Spinal cord (tissue), 10 donors: ENCODE data around the gene FANCC. TPM values are rescaled to one million over a fixed set of nuclear protein-coding genes. Genes with fewer than 3 reads are reported as not detected.

ENCODE experiments used
- DNase-seq, 6 donors: peaks; one replicate each; pipeline versions ENCODE4 v3.0.0 to v3.0.0-alpha.2; 2013 to 2015; ENCODE audit warnings: low spot score in 6 of 6, low read depth in 4 of 6
- H3K27ac ChIP-seq: one replicate; pipeline ENCODE4 v1.5.1; 2013; ENCODE audit warnings: low read depth, low read length, control low read depth
- H3K27me3 ChIP-seq: one replicate; pipeline ENCODE4 v1.6.1; 2013; ENCODE audit warnings: low read length; ENCODE audit not compliant: control insufficient read depth, insufficient read depth
- H3K36me3 ChIP-seq: one replicate; pipeline ENCODE4 v1.6.1; 2013; ENCODE audit warnings: low read length; ENCODE audit not compliant: control insufficient read depth, insufficient read depth
- H3K4me1 ChIP-seq: one replicate; pipeline ENCODE4 v1.6.1; 2013; ENCODE audit warnings: low read length; ENCODE audit not compliant: control insufficient read depth, insufficient read depth
- H3K4me3 ChIP-seq: one replicate; pipeline ENCODE4 v1.5.1; 2013; ENCODE audit warnings: low read depth, low read length, control low read depth
- H3K9me3 ChIP-seq: one replicate; pipeline ENCODE4 v1.6.1; 2013; ENCODE audit warnings: low read length; ENCODE audit not compliant: control insufficient read depth, insufficient read depth
- WGBS: methylation state at CpG from one replicate; pipeline ENCODE4 v1.1.5; 2013; ENCODE audit warnings: missing lambda C conversion rate; ENCODE audit not compliant: insufficient coverage; 5-methylcytosine and 5-hydroxymethylcytosine counted together
- polyA plus RNA-seq, 2 donors: library from polyadenylated mRNA; unstranded; fragments of 120-200 nt; gene quantifications; one replicate each; pipeline ENCODE4 v1.2.1, GENCODE V29; 2013; ENCODE audit not compliant: insufficient read length in 2 of 2
- total RNA-seq, 2 donors: library from RNA; depleted of rRNA in 1 of 2; stranded (reverse); fragments of 120-200 nt in 1 of 2; fragments of >200 nt in 1 of 2; gene quantifications; one replicate each; pipeline versions ENCODE4 v1.2.3 to v1.2.4, GENCODE V29; 2013 to 2014
- donor health status: healthy.

FANCC gene
- total and polyA plus RNA-seq, 4 donors: 14.1 to 16.6 (median 15.3) TPM

GRCh38 chr9:95189251-95190098 is 128.0 kb downstream of the FANCC start:
- H3K4me3 ChIP-seq: no peak overlapping the region
- H3K9me3 ChIP-seq: no peaks in the 10 kb centered on the region
- peak overlapping the region; percentile 67 for H3K27ac ChIP-seq
- DNase-seq: peak in 5 of 6 donors; percentile 29 to 88 (median 48)
- peaks cover 8% of the 10 kb centered on the region for H3K4me1 ChIP-seq
- WGBS: 23% methylated on average over 1 of the region's 7 CpGs
- H3K27me3 ChIP-seq: no peaks in the 10 kb centered on the region
- no peaks in the 10 kb centered on the region for H3K36me3 ChIP-seq

DNA sequence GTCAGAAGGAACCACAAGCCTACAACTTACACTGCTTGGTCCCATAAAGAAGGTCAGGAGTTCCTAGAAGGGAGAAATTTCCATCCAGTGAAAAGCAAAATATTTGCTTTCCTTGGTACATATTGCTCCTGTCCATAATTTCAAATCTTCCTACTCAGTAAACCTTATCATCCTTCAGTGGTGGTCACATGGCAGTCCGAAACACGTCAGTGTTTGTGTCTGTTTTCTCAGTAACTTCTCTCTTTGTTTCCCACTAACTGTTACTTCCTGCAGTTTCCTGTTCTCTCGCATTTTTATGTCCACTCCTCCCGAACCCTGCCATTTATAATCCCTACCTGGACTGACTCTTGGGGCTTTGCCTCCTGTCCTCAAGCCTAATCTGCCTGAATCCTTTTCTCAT is 129.1 kb downstream of the FANCC start:
- Histone ChIP-seq H3K27me3 (no peaks in the 10 kb centered on the region), H3K4me1 (peaks cover 8% of the 10 kb centered on the region), H3K9me3 (no peaks in the 10 kb centered on the region), H3K36me3 (no peaks in the 10 kb centered on the region), H3K27ac (peak overlapping the region; percentile 67), H3K4me3 (no peak overlapping the region)
- 43% methylated on average over 4 of the region's 4 CpGs for WGBS
- peak in 1 of 6 donors; percentile 16 for DNase-seq

DNA sequence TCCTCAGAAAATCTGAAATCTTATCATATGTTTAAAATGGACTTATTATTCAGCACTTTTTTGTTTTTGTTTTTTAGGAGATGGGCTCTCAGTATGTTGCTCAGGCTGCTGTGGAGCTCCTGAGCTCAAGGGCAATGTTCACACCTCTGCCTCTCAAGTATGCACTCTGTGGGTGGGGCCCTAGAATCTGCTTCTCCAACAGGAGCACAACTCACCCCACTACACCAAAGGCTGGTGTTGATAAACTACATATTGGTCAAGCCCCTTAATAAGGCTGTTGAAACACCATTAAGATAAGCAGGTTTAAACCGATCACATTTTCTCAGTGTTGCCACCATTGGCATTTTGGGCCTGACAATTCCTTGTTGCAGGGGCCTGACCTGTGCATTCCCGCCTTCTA is 131.6 kb downstream of the FANCC start:
- Histone ChIP-seq H3K36me3 (no peaks in the 10 kb centered on the region), H3K27ac (no peak overlapping the region), H3K27me3 (no peaks in the 10 kb centered on the region), H3K9me3 (no peaks in the 10 kb centered on the region), H3K4me3 (no peak overlapping the region), H3K4me1 (peaks cover 8% of the 10 kb centered on the region)
- DNase-seq: no peak
- WGBS: 100% methylated on average over 2 of the region's 2 CpGs

DNA sequence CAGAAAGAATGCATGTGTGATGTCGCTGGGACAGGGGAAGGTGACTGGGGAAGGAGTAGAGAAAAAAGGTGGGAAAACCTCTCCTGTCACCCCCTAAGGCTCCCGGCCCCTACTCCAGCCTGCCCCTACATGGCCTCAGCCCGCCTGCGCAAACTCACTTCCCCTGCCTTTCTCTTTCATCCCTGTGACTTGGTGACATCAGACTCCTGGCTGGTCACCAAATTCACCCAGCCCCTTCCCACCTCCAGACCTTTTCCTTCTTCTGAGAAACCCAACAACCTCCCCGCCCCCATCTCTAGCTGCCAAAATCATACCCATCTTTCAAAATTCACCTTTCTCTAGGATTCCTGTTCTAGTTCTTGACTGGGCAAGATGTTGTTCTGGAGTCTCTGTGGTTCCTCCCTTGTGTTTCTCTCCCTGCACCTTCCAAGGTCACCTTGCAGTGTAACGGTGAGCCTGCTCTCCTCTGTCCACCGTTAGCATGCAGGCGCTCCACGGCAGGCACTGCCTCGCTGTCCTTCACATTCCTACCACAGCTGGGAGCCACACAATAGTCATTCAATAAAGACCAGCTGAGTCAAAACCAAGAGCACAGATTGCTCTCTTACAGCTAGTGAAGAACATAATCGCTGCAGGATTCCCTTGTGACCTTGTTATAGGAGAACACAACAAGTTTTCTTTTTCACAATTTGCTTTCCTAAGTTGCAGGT is 134.5 kb downstream of the FANCC start:
- Histone ChIP-seq H3K36me3 (no peaks in the 10 kb centered on the region), H3K27me3 (no peaks in the 10 kb centered on the region), H3K4me1 (peaks cover 4% of the 10 kb centered on the region), H3K9me3 (no peaks in the 10 kb centered on the region), H3K4me3 (no peak overlapping the region), H3K27ac (no peak overlapping the region)
- DNase-seq: peak in 1 of 6 donors; percentile 43
- 49% methylated on average over 8 of the region's 11 CpGs for WGBS

DNA sequence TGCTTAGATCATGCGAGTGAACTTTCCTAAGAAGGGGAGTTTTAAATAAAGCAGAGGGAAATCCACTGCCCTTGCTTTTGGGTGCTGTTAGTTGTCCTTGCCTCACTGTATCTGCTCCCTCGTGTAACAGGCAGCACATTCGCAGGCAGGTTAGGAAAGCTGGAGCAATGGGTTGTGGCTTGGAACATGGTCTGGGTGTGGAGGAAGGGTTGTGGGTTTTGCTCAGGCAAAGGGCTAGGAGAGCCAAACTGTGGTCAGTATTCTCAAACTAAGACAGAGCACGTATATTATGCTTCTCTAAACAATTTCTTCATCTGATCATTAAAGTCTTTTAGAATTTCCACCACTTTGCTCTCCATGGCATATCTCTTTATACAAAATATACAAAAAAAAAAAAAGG is 135.7 kb downstream of the FANCC start:
- Histone ChIP-seq H3K27ac (no peak overlapping the region), H3K4me1 (peaks cover 3% of the 10 kb centered on the region), H3K27me3 (no peaks in the 10 kb centered on the region), H3K36me3 (no peaks in the 10 kb centered on the region), H3K4me3 (no peak overlapping the region), H3K9me3 (no peaks in the 10 kb centered on the region)
- 100% methylated on average over 3 of the region's 4 CpGs for WGBS
- no peak for DNase-seq

GRCh38 chr9:95181226-95181818 is 136.2 kb downstream of the FANCC start:
- 90% methylated on average over 1 of the region's 3 CpGs for WGBS
- peak in 2 of 6 donors; percentile 14 to 24 for DNase-seq
- H3K4me3 ChIP-seq: no peak overlapping the region
- peaks cover 3% of the 10 kb centered on the region for H3K4me1 ChIP-seq
- H3K27ac ChIP-seq: no peak overlapping the region
- no peaks in the 10 kb centered on the region for H3K9me3 ChIP-seq
- H3K27me3 ChIP-seq: no peaks in the 10 kb centered on the region
- H3K36me3 ChIP-seq: no peaks in the 10 kb centered on the region

DNA sequence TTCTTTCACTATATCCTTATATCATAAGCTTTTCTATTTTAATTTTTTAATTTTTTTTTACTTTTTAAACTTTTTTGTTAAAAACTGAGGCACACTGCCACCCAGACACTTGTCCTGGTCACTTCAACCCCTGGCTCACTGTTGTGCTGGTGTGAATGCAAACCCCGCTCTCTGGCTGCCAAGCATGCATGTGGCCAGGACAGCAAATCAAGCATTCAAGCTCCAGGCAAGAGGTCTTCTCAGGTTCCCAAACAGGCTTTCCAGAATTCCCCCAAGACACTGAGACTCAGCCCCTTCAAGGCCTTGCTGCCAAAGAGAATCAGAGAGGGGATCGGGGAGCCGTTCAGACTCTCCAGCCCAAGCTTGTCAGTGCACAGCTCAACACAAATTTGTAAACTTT is 139.9 kb downstream of the FANCC start:
- no peaks in the 10 kb centered on the region for H3K9me3 ChIP-seq
- DNase-seq: peak in 1 of 6 donors; percentile 45
- WGBS: 77% methylated on average over 1 of the region's 3 CpGs
- no peak overlapping the region for H3K27ac ChIP-seq
- no peak overlapping the region for H3K4me3 ChIP-seq
- H3K36me3 ChIP-seq: no peaks in the 10 kb centered on the region
- peaks cover 3% of the 10 kb centered on the region for H3K4me1 ChIP-seq
- H3K27me3 ChIP-seq: no peaks in the 10 kb centered on the region

DNA sequence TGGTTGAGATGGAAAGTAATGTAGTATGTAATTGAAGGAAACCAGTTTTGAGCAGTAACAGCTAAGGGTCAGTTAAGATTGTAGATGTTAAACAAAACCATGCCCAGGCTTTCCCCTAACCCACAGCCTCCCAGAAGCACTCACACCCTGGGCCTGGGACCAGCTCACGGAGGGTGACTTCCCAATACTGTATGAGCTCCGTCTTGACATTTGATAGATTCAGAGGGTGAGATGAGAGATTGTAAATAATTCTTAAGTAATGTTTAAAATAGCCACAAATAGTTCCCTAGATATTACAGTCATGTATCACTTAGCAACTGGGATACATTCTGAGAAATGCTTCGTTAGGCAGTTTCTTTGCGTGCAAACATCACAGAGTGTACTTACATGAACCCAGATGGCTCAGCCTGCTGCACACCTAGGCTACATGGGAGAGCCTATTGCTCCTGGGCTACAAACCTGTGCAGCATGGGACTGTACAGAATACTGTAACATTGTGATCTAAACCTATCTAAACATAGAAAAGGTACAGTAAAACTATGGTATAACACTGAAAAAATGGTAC is 140.7 kb downstream of the FANCC start:
- H3K36me3 ChIP-seq: no peaks in the 10 kb centered on the region
- no peaks in the 10 kb centered on the region for H3K9me3 ChIP-seq
- peaks cover 3% of the 10 kb centered on the region for H3K4me1 ChIP-seq
- H3K27me3 ChIP-seq: no peaks in the 10 kb centered on the region
- 95% methylated on average over 2 of the region's 4 CpGs for WGBS
- no peak overlapping the region for H3K27ac ChIP-seq
- no peak for DNase-seq
- H3K4me3 ChIP-seq: no peak overlapping the region

DNA sequence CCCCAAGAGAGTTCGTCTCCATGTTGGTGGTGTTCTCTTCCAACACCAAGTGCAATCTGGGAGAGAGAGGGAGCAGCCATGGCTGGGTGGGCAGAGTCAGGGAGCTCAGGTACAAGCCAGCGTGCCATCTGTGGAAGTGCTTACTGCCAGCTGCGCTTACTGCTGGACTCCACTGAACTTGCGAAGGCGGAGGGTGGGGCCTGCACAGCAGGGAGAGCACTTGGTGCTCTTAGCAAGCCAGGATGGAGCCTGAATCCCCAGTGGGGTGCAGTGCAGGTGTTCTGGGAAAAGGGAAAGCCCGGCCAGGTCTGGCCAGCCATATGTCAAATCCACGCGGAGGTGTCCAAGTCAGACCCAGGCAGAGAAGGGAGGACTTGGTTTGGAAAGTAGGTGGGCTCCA is 142.0 kb downstream of the FANCC start:
- H3K36me3 ChIP-seq: no peaks in the 10 kb centered on the region
- no peaks in the 10 kb centered on the region for H3K27me3 ChIP-seq
- H3K27ac ChIP-seq: no peak overlapping the region
- H3K9me3 ChIP-seq: no peaks in the 10 kb centered on the region
- WGBS: 82% methylated on average over 8 of the region's 8 CpGs
- H3K4me3 ChIP-seq: no peak overlapping the region
- no peak for DNase-seq
- H3K4me1 ChIP-seq: peaks cover 3% of the 10 kb centered on the region
